Measurements from ENCODE around the gene FRMD4A. TPM values are rescaled to one million over a fixed set of nuclear protein-coding genes. Genes with fewer than 3 reads are reported as not detected.

The FRMD4A gene
- total RNA-seq, 1 donor from 2014 or later: 28.2 TPM

- Histone ChIP-seq H3K4me3 (ENCODE audit: low read depth, low read length) (no peak overlapping the region), H3K27me3 (ENCODE audit: control insufficient read depth, insufficient read depth, low read length) (no peaks in the 10 kb centered on the region), H3K36me3 (ENCODE audit: control insufficient read depth, insufficient read depth, low read length) (no peaks in the 10 kb centered on the region)
- no peak for TF ChIP-seq CTCF (IDR thresholded peaks at IDR 0.05; ENCODE audit: insufficient read depth, low read length, poor library complexity, severe bottlenecking)
- no peak for DNase-seq (ENCODE audit: low read depth)
These were observed 22.7 kb upstream of the FRMD4A start for GRCh38 chr10:14353291-14353913.

GRCh38 chr10:14350006-14350405 is 19.3 kb upstream of the FRMD4A start:
- no peaks in the 10 kb centered on the region for H3K36me3 ChIP-seq (ENCODE audit: control insufficient read depth, insufficient read depth, low read length)
- DNase-seq (ENCODE audit: low read depth): no peak
- H3K27me3 ChIP-seq (ENCODE audit: control insufficient read depth, insufficient read depth, low read length): no peaks in the 10 kb centered on the region
- no peak for TF ChIP-seq CTCF (IDR thresholded peaks at IDR 0.05; ENCODE audit: insufficient read depth, low read length, poor library complexity, severe bottlenecking)
- H3K4me3 ChIP-seq (ENCODE audit: low read depth, low read length): no peak overlapping the region

- no peaks in the 10 kb centered on the region for H3K36me3 ChIP-seq (ENCODE audit: control insufficient read depth, insufficient read depth, low read length)
- TF ChIP-seq CTCF (IDR thresholded peaks at IDR 0.05; ENCODE audit: insufficient read depth, low read length, poor library complexity, severe bottlenecking): no peak
- H3K4me3 ChIP-seq (ENCODE audit: low read depth, low read length): no peak overlapping the region
- DNase-seq (ENCODE audit: low read depth): no peak
- no peaks in the 10 kb centered on the region for H3K27me3 ChIP-seq (ENCODE audit: control insufficient read depth, insufficient read depth, low read length)
These were observed 18.4 kb upstream of the FRMD4A start for GRCh38 chr10:14349081-14349480.

GRCh38 chr10:14345262-14345661 is 14.5 kb upstream of the FRMD4A start:
- no peak for TF ChIP-seq CTCF (IDR thresholded peaks at IDR 0.05; ENCODE audit: insufficient read depth, low read length, poor library complexity, severe bottlenecking)
- no peak overlapping the region for H3K4me3 ChIP-seq (ENCODE audit: low read depth, low read length)
- no peak for DNase-seq (ENCODE audit: low read depth)
- no peaks in the 10 kb centered on the region for H3K27me3 ChIP-seq (ENCODE audit: control insufficient read depth, insufficient read depth, low read length)
- no peaks in the 10 kb centered on the region for H3K36me3 ChIP-seq (ENCODE audit: control insufficient read depth, insufficient read depth, low read length)

- no peak for TF ChIP-seq CTCF (IDR thresholded peaks at IDR 0.05; ENCODE audit: insufficient read depth, low read length, poor library complexity, severe bottlenecking)
- Histone ChIP-seq H3K27me3 (ENCODE audit: control insufficient read depth, insufficient read depth, low read length) (no peaks in the 10 kb centered on the region), H3K36me3 (ENCODE audit: control insufficient read depth, insufficient read depth, low read length) (no peaks in the 10 kb centered on the region), H3K4me3 (ENCODE audit: low read depth, low read length) (no peak overlapping the region)
- DNase-seq (ENCODE audit: low read depth): no peak
These were observed 9.5 kb upstream of the FRMD4A start for GRCh38 chr10:14340051-14340744.

GRCh38 chr10:14336736-14337135 is 6.0 kb upstream of the FRMD4A start:
- Histone ChIP-seq H3K4me3 (ENCODE audit: low read depth, low read length) (no peak overlapping the region), H3K36me3 (ENCODE audit: control insufficient read depth, insufficient read depth, low read length) (no peaks in the 10 kb centered on the region), H3K27me3 (ENCODE audit: control insufficient read depth, insufficient read depth, low read length) (no peaks in the 10 kb centered on the region)
- TF ChIP-seq CTCF (IDR thresholded peaks at IDR 0.05; ENCODE audit: insufficient read depth, low read length, poor library complexity, severe bottlenecking): no peak
- DNase-seq (ENCODE audit: low read depth): no peak
